Nephron (organoid): ENCODE data around the gene ARID5B.

Experiments used
- H3K27ac Mint-ChIP-seq, 3 experiments: 2 replicates each; pipeline ENCODE4 v1.8.0; 2020; ENCODE audit warnings: mixed read lengths in 3 of 3, mild to moderate bottlenecking in 2 of 3, moderate library complexity in 1 of 3
- H3K27me3 Mint-ChIP-seq: 2 replicates; pipeline ENCODE4 v1.8.0; 2021; ENCODE audit warnings: low read depth, mild to moderate bottlenecking, moderate library complexity, mixed read lengths
- H3K36me3 Mint-ChIP-seq: 2 replicates; pipeline ENCODE4 v1.8.0; 2020; ENCODE audit warnings: low read depth, mixed read lengths
- H3K4me1 Mint-ChIP-seq: 2 replicates; pipeline ENCODE4 v1.8.0; 2020; ENCODE audit warnings: mixed read lengths
- H3K4me3 Mint-ChIP-seq, 3 experiments: 2 replicates each; pipeline ENCODE4 v1.8.0; 2020; ENCODE audit warnings: mild to moderate bottlenecking in 3 of 3, mixed read lengths in 3 of 3, moderate library complexity in 2 of 3
- H3K9me3 Mint-ChIP-seq: 2 replicates; pipeline ENCODE4 v1.8.0; 2020; ENCODE audit warnings: mixed read lengths
- TF ChIP-seq, protein P1 (sequence below), 3 experiments: fragments of 200-600 bp; sonication (generic); IDR thresholded peaks; one replicate each; pipeline ENCODE4 v1.5.0; 2021; ENCODE audit warnings: antibody characterized with exemption in 3 of 3; ENCODE audit not compliant: unreplicated experiment in 3 of 3

The ARID5B gene

DNA sequence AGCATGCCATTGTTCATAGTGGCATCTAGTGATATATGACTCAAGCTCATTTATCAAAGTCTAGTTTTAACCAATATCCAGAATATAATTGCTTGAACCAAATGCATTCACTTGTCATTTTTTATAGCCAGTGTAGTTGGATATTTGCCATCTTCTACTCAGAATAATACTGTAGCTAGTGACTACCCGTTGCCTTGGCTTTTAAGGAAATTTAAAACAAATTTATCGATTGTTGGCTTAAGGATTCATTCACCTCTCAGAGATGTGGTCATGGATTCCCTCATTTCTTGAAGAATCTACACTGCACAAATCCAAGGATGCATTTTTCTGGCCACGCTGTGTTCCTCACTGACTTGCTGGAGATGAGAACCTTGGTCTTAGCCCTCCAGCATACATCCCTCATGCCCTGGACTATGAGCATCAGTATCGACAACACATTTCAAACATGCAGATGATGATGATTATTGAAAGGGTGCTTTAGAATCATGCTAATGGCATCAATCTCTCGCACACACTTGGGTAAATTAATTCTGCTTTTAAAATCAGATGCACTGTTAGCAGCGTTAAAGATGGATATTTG, 8.8 kb downstream of the ARID5B start:
- TF ChIP-seq, protein P1, sequence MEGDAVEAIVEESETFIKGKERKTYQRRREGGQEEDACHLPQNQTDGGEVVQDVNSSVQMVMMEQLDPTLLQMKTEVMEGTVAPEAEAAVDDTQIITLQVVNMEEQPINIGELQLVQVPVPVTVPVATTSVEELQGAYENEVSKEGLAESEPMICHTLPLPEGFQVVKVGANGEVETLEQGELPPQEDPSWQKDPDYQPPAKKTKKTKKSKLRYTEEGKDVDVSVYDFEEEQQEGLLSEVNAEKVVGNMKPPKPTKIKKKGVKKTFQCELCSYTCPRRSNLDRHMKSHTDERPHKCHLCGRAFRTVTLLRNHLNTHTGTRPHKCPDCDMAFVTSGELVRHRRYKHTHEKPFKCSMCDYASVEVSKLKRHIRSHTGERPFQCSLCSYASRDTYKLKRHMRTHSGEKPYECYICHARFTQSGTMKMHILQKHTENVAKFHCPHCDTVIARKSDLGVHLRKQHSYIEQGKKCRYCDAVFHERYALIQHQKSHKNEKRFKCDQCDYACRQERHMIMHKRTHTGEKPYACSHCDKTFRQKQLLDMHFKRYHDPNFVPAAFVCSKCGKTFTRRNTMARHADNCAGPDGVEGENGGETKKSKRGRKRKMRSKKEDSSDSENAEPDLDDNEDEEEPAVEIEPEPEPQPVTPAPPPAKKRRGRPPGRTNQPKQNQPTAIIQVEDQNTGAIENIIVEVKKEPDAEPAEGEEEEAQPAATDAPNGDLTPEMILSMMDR (IDR thresholded peaks at IDR 0.05; ENCODE audit: unreplicated experiment in 3 of 3): no peak
- H3K4me1 Mint-ChIP-seq: peaks cover 22% of the 10 kb centered on the region
- peak overlapping the region in 2 of 3 experiments; percentile 55 to 57 for H3K27ac Mint-ChIP-seq
- no peak overlapping the region for H3K4me3 Mint-ChIP-seq
- H3K36me3 Mint-ChIP-seq: peaks cover 55% of the 10 kb centered on the region
- no peaks in the 10 kb centered on the region for H3K27me3 Mint-ChIP-seq
- no peaks in the 10 kb centered on the region for H3K9me3 Mint-ChIP-seq

DNA sequence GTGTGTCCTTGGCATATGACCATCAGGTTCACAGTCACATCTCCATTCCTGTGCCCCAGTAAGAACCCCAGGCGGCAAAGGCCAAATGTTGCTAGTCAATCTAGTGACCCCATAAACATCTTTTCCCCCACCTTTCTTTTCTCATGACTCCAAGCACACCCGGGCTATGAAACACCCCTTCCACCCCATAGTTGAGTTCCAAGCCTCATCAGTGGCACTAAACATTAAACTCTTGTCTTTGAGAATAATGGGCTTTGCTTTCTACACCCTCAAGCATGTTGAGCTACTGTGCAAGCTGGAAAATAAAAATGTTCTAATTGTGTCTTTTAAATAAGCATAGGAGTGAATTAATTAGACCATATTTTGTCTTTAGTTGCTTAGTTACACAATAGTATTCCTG, 9.4 kb downstream of the ARID5B start:
- Mint-ChIP-seq H3K4me3 (no peak overlapping the region), H3K36me3 (peaks cover 59% of the 10 kb centered on the region), H3K4me1 (peaks cover 16% of the 10 kb centered on the region), H3K9me3 (no peaks in the 10 kb centered on the region), H3K27ac (peak overlapping the region; percentile 55 to 57 (median 57)), H3K27me3 (no peaks in the 10 kb centered on the region)
- TF ChIP-seq, protein P1 (IDR thresholded peaks at IDR 0.05; ENCODE audit: unreplicated experiment in 3 of 3): no peak

DNA sequence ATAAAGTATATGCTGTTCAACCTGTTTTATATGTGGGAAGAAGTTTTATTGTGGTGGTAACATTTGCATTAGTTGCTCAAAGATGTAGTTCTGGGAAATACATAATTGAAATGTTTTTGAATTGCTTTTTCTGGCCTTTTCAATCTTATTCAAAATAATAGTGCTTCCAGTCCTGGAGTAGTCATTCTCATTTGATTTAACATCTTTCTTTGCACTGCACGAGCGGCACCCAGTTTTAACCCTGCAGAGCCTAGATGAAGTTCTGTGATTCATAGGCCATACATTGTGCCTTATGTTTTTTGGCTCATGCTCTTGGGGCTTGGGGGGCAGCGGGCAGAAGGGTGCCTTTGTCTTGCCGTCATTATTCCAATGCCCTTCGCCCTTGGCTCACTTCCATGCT, 9.9 kb downstream of the ARID5B start:
- peaks cover 60% of the 10 kb centered on the region for H3K36me3 Mint-ChIP-seq
- H3K27me3 Mint-ChIP-seq: no peaks in the 10 kb centered on the region
- peaks cover 16% of the 10 kb centered on the region for H3K4me1 Mint-ChIP-seq
- no peak overlapping the region for H3K4me3 Mint-ChIP-seq
- H3K27ac Mint-ChIP-seq: peak overlapping the region; percentile 5 to 41 (median 12)
- no peaks in the 10 kb centered on the region for H3K9me3 Mint-ChIP-seq
- TF ChIP-seq, protein P1 (IDR thresholded peaks at IDR 0.05; ENCODE audit: unreplicated experiment in 3 of 3): no peak

DNA sequence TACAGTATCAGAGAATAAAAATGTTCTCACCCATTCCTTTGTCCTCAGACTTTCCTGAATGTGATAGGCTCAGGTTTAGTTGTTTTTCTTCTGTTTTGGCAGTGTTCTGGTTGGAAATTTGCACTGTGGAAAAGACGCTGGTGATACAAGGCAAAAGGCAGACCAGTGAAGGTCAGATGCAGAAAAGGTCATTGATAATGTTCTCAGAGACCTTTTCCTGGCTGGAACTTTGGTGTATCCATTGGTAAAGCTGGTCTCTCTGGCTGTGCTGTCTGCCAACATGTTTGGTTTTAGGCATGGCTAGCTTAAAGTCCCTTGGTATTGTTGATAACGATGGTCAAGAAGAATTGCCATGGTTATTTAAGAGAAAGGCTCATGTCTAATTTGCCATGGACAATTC, 11.5 kb downstream of the ARID5B start:
- Mint-ChIP-seq H3K4me1 (peaks cover 22% of the 10 kb centered on the region), H3K9me3 (no peaks in the 10 kb centered on the region), H3K27me3 (no peaks in the 10 kb centered on the region), H3K27ac (no peak overlapping the region), H3K4me3 (no peak overlapping the region), H3K36me3 (peaks cover 72% of the 10 kb centered on the region)
- TF ChIP-seq, protein P1 (IDR thresholded peaks at IDR 0.05; ENCODE audit: unreplicated experiment in 3 of 3): no peak

DNA sequence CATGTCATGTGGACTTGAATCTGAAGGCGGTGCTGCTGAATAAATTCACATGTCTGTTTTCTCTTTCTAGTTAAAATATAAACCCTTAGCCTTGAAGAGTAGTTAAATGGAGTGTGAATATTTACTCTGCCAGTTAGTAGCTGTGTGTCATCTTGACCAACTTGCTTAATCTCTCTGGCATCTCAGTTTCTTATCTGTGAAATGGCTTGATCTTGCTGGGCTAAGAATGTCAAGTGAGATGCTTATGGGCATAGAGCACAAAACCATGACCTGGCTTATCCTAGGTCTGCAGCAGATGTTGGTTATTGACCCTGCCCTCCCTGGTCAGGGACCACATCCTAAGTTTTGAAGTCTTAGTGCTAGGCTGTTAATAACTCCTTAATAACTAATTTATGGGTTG, 16.6 kb downstream of the ARID5B start:
- no peaks in the 10 kb centered on the region for H3K27me3 Mint-ChIP-seq
- no peak overlapping the region for H3K4me3 Mint-ChIP-seq
- TF ChIP-seq, protein P1 (IDR thresholded peaks at IDR 0.05; ENCODE audit: unreplicated experiment in 3 of 3): no peak
- peaks cover 60% of the 10 kb centered on the region for H3K36me3 Mint-ChIP-seq
- H3K27ac Mint-ChIP-seq: peak overlapping the region; percentile 11 to 52 (median 36)
- H3K9me3 Mint-ChIP-seq: no peaks in the 10 kb centered on the region
- peaks cover 33% of the 10 kb centered on the region for H3K4me1 Mint-ChIP-seq

DNA sequence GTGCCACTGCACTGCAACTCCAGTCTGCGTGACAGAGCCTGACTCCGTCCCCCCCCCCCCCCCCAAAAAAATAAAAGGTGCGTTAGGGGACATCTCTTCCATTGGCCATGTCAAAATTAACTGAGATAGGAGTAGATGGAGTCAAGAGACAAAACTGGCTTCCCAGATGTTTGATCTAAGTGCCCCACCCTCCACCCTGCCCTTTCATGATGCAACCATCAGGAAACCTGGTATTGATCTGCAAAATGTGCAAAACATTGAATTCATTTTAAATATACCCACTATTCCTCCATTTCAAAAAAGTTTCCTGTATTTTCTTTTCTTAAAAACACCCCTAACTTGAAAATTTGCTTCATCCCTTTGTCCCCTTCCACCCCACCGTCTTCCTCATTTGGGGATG, 17.5 kb downstream of the ARID5B start:
- Mint-ChIP-seq H3K27ac (peak overlapping the region; percentile 56 to 81 (median 74)), H3K36me3 (peaks cover 52% of the 10 kb centered on the region), H3K4me1 (peaks cover 42% of the 10 kb centered on the region), H3K9me3 (no peaks in the 10 kb centered on the region), H3K27me3 (no peaks in the 10 kb centered on the region), H3K4me3 (no peak overlapping the region)
- TF ChIP-seq, protein P1 (IDR thresholded peaks at IDR 0.05; ENCODE audit: unreplicated experiment in 3 of 3): no peak
